ENCODE results near the gene UPK3B.
"Not testable (repeated sequence)": the region's sequence is repeated elsewhere in the genome, so short reads cannot be mapped to it uniquely, and the experiment has no call there.

UPK3B gene

GRCh38 chr7:76506643-76507042 is 3.7 kb upstream of the UPK3B start:
- WGBS, 2 donors (ENCODE audit: extremely low coverage in 2 of 2, insufficient read length in 2 of 2, insufficient replicate concordance in 1 of 2), result no CpG with 5 or more reads among the region's 8 CpGs
- H3K4ac ChIP-seq (ENCODE audit: low read length); H3K27me3 ChIP-seq (ENCODE audit: control insufficient read depth in 3 of 3, insufficient read depth in 3 of 3, low read depth in 1 of 3, low read length in 3 of 3); H3K9me3 ChIP-seq (replicated peaks in 1 of 2; ENCODE audit: control insufficient read depth in 2 of 2, insufficient read depth in 1 of 2, low read depth in 1 of 2, low read length in 2 of 2); H3K23ac ChIP-seq (ENCODE audit: low read depth, low read length, poor library complexity); H3K14ac ChIP-seq (ENCODE audit: low read length); H3K18ac ChIP-seq (ENCODE audit: low read length); H4K91ac ChIP-seq (ENCODE audit: low read depth, low read length, poor library complexity); H2BK15ac ChIP-seq (ENCODE audit: low read length); H3K9ac ChIP-seq (ENCODE audit: low read depth, low read length, poor library complexity); DNase-seq (ENCODE audit: low spot score); H3K79me1 ChIP-seq (ENCODE audit: low read depth, low read length); H4K8ac ChIP-seq (ENCODE audit: low read depth, low read length); H2BK12ac ChIP-seq (ENCODE audit: low read length); H3K4me2 ChIP-seq (ENCODE audit: insufficient read depth, low read length, poor library complexity, severe bottlenecking); H2BK5ac ChIP-seq (ENCODE audit: low read length); H3K4me3 ChIP-seq (ENCODE audit: low read length in 2 of 2); H3K36me3 ChIP-seq (replicated peaks in 1 of 2; ENCODE audit: control insufficient read depth in 2 of 2, insufficient read depth in 2 of 2, low read length in 2 of 2); H2AFZ ChIP-seq (ENCODE audit: low read length); H2AK5ac ChIP-seq (ENCODE audit: low read depth, low read length); H3K4me1 ChIP-seq (ENCODE audit: control insufficient read depth in 2 of 2, insufficient read depth in 1 of 2, low read depth in 1 of 2, low read length in 2 of 2); H2BK120ac ChIP-seq (ENCODE audit: low read depth, low read length); H3K27ac ChIP-seq (replicated peaks; ENCODE audit: low read length): not testable (repeated sequence)

DNA sequence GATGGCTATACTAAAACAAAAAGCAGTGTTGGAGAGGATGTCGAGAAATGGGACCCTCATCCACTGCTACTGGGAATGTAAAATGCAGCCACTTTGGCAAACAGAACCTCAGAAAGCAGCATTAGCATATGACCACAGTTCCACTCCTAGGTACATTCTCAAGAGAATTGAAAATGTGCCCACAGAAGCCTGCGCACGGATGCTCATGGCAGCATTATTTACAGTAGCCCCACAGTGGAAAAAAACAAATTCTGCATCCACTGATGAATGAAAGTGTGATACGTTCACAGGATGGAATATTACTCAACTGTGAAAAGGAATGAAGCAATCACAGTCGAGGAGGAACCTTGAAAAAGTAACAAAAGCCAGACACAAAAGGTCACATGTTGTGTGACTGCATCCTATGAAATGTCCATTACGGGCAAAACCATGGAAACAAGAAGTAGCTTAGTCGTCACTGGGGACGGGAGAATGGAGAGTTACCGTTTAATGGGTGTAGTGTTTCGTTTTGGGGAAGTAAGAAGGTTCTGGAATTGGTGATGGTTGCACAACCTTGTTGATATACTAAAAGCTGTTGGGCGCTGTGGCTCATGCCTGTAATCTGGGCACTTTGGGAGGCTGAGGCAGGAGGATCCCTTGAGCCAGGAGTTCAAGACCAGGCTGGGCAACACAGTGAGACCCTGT is 2.5 kb upstream of the UPK3B start:
- no peak overlapping the region for H3K14ac ChIP-seq (ENCODE audit: low read length)
- peaks cover 1% of the 10 kb centered on the region for H3K79me1 ChIP-seq (ENCODE audit: low read depth, low read length)
- H4K8ac ChIP-seq (ENCODE audit: low read depth, low read length), result no peak overlapping the region
- no peak overlapping the region for H3K27ac ChIP-seq (replicated peaks; ENCODE audit: low read length)
- H2BK120ac ChIP-seq (ENCODE audit: low read depth, low read length), result no peak overlapping the region
- no peak overlapping the region for H2BK12ac ChIP-seq (ENCODE audit: low read length)
- H3K9ac ChIP-seq (ENCODE audit: low read depth, low read length, poor library complexity), result no peak overlapping the region
- H3K27me3 ChIP-seq (ENCODE audit: control insufficient read depth in 3 of 3, insufficient read depth in 3 of 3, low read depth in 1 of 3, low read length in 3 of 3), result no peaks in the 10 kb centered on the region
- no peak overlapping the region for H4K91ac ChIP-seq (ENCODE audit: low read depth, low read length, poor library complexity)
- no peak overlapping the region for H3K4me3 ChIP-seq (ENCODE audit: low read length in 2 of 2)
- no peak for DNase-seq (ENCODE audit: low spot score)
- H3K36me3 ChIP-seq (replicated peaks in 1 of 2; ENCODE audit: control insufficient read depth in 2 of 2, insufficient read depth in 2 of 2, low read length in 2 of 2), result peaks cover 0 to 3% of the 10 kb centered on the region in 2 donors
- WGBS, 2 donors (ENCODE audit: extremely low coverage in 2 of 2, insufficient read length in 2 of 2, insufficient replicate concordance in 1 of 2), result 100% methylated on average over 3 of the region's 11 CpGs; no CpG with 5 or more reads in 1 of the 2 donors
- no peaks in the 10 kb centered on the region for H3K9me3 ChIP-seq (replicated peaks in 1 of 2; ENCODE audit: control insufficient read depth in 2 of 2, insufficient read depth in 1 of 2, low read depth in 1 of 2, low read length in 2 of 2)
- no peak overlapping the region for H3K18ac ChIP-seq (ENCODE audit: low read length)
- H3K4me1 ChIP-seq (ENCODE audit: control insufficient read depth in 2 of 2, insufficient read depth in 1 of 2, low read depth in 1 of 2, low read length in 2 of 2), result peaks cover 8% of the 10 kb centered on the region in 2 donors
- H2BK5ac ChIP-seq (ENCODE audit: low read length), result no peak overlapping the region
- H2AK5ac ChIP-seq (ENCODE audit: low read depth, low read length), result no peak overlapping the region
- H2BK15ac ChIP-seq (ENCODE audit: low read length), result no peak overlapping the region
- H3K4ac ChIP-seq (ENCODE audit: low read length), result no peak overlapping the region
- no peak overlapping the region for H3K23ac ChIP-seq (ENCODE audit: low read depth, low read length, poor library complexity)
- no peak overlapping the region for H2AFZ ChIP-seq (ENCODE audit: low read length)
- no peak overlapping the region for H3K4me2 ChIP-seq (ENCODE audit: insufficient read depth, low read length, poor library complexity, severe bottlenecking)

- H3K4me1 ChIP-seq (ENCODE audit: control insufficient read depth in 2 of 2, insufficient read depth in 1 of 2, low read depth in 1 of 2, low read length in 2 of 2), result peaks cover 10 to 17% of the 10 kb centered on the region in 2 donors
- H3K9ac ChIP-seq (ENCODE audit: low read depth, low read length, poor library complexity); H2BK5ac ChIP-seq (ENCODE audit: low read length); H2BK12ac ChIP-seq (ENCODE audit: low read length); H3K27me3 ChIP-seq (ENCODE audit: control insufficient read depth in 3 of 3, insufficient read depth in 3 of 3, low read depth in 1 of 3, low read length in 3 of 3); H3K4ac ChIP-seq (ENCODE audit: low read length); H2BK15ac ChIP-seq (ENCODE audit: low read length); H3K4me2 ChIP-seq (ENCODE audit: insufficient read depth, low read length, poor library complexity, severe bottlenecking); H3K18ac ChIP-seq (ENCODE audit: low read length); H3K14ac ChIP-seq (ENCODE audit: low read length); H3K9me3 ChIP-seq (replicated peaks in 1 of 2; ENCODE audit: control insufficient read depth in 2 of 2, insufficient read depth in 1 of 2, low read depth in 1 of 2, low read length in 2 of 2); H3K4me3 ChIP-seq (ENCODE audit: low read length in 2 of 2); H3K79me1 ChIP-seq (ENCODE audit: low read depth, low read length); H2BK120ac ChIP-seq (ENCODE audit: low read depth, low read length); H3K36me3 ChIP-seq (replicated peaks in 1 of 2; ENCODE audit: control insufficient read depth in 2 of 2, insufficient read depth in 2 of 2, low read length in 2 of 2); DNase-seq (ENCODE audit: low spot score); H3K27ac ChIP-seq (replicated peaks; ENCODE audit: low read length); H2AK5ac ChIP-seq (ENCODE audit: low read depth, low read length); H2AFZ ChIP-seq (ENCODE audit: low read length); H4K91ac ChIP-seq (ENCODE audit: low read depth, low read length, poor library complexity); H4K8ac ChIP-seq (ENCODE audit: low read depth, low read length); H3K23ac ChIP-seq (ENCODE audit: low read depth, low read length, poor library complexity): not testable (repeated sequence)
- no CpG with 5 or more reads among the region's 24 CpGs for WGBS, 2 donors (ENCODE audit: extremely low coverage in 2 of 2, insufficient read length in 2 of 2, insufficient replicate concordance in 1 of 2)
Observed at GRCh38 chr7:76511200-76511910, 1.0 kb downstream of the UPK3B start.

Measured in neuronal stem cell (in vitro differentiated cells).